ENCODE measurements around the gene PLCD1. TPM values are rescaled to one million over a fixed set of nuclear protein-coding genes. Genes with fewer than 3 reads are reported as not detected.

Gene PLCD1
- total and polyA plus RNA-seq, 8 donors: 33.3 to 54.3 (median 44.6) TPM

DNA sequence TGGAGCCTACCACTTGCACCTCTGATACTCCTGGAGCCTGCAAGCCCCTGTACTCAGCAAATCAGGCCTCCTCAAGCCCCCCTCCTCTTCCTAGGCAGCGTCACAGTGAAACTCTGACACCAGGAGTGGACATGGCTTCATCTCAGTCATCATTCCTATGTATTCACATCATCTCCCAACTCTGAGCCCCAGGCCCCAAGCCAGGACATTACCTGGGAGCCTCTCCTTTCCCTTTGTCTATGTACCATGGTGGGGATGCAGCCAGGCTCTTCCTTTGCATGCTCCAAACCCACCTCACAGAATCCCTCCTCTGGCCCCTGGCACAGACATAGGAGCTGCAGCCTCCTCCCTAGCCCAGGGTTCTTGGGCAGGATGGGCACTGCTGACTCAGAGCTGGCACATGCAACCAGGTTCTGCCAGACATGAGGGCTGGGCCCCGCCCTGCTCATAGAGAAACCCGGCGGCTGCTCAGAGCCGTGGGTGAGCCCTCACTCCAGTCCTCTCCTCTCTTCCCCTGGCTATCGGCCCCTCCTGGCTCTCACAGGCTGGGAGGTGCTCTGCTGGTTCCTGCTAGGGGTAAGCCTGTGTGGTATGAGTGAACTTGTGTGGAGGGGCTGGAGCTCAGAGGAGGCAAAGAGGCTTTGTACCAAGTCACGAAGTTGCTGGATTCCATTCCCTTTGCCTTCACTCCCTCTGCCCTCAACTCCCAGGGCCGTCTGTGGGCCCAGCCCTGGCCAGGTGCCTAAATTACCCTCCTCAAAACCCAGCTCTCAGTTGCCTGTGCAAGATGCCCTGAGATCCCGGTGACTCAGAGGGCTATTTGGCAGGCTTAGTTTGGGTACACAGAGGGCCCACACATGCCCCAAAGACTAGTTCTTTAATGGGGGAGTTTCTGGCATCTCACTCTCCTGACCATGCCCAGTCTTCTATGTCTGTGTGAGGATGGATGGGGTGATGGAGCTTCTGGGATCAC lies 1.9 kb upstream of the PLCD1 start:
- peaks cover 15 to 40% of the 10 kb centered on the region in 2 donors for H3K4me1 ChIP-seq
- peak overlapping the region; percentile 71 to 80 for H3K27ac ChIP-seq
- DNase-seq: peak in 3 of 4 donors; percentile 37 to 91 (median 89)
- no peaks in the 10 kb centered on the region for H3K9me3 ChIP-seq
- no peak overlapping the region for H3K4me3 ChIP-seq
- peaks cover 0 to 35% of the 10 kb centered on the region in 2 donors for H3K27me3 ChIP-seq
- ATAC-seq: peak; percentile 78
- TF ChIP-seq CTCF (IDR thresholded peaks at IDR 0.05): no peak
- intact Hi-C loops (cut with DNase I): no loop called here
- H3K36me3 ChIP-seq: no peaks in the 10 kb centered on the region

- Histone ChIP-seq H3K36me3 (no peaks in the 10 kb centered on the region), H3K4me1 (peaks cover 21 to 50% of the 10 kb centered on the region in 2 donors), H3K9me3 (no peaks in the 10 kb centered on the region), H3K27ac (peak overlapping the region; percentile 71 to 80), H3K4me3 (peak overlapping the region; percentile 64 to 71), H3K27me3 (peaks cover 0 to 35% of the 10 kb centered on the region in 2 donors)
- ATAC-seq (peak; percentile 29), DNase-seq (peak in 1 of 4 donors; percentile 75)
- intact Hi-C loops (cut with DNase I): no loop called here
- TF ChIP-seq CTCF (IDR thresholded peaks at IDR 0.05): no peak
Measured at GRCh38 chr3:38030126-38031021, 932 bp upstream of the PLCD1 start.

DNA sequence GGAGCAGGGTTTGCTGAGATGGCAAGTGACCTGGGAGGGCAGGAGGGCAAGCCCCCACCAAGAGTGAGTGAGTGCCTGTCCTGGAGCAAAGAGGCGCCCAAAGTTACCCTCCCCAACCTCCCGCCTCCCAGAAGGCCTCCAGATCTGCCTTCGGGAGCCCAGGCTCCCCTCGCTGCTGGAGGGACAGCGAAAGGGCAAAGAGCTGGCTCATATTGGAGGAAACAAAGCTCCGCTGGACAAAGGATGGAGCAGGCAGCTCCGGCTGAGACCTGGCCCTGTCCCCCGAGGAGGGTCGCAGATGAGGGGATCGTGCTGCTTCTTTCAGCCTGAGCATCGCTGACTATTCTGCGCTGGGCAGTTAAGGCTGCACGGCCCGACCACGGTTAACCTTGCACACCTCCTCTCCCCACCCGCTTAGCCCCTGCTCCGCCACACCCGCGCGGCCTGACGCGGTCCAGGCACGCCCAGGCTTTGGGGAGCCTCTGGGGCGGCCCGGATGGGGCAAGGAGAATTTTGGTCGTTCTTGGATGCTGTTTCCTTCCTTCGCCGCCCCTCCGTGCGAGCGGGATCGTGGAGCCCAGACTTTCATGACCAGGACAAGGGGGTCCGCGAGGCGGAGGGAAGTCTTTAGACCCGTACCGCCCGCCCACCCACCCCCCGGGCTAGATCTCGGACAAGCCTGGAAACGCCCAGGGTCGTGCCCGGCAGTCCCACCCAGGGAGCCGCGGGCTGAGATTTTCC lies 651 bp downstream of the PLCD1 start:
- H3K27ac ChIP-seq: peak overlapping the region; percentile 71 to 80
- DNase-seq (peak in 2 of 4 donors; percentile 26 to 85), ATAC-seq (no peak)
- intact Hi-C loops (cut with DNase I): no loop called here
- H3K4me3 ChIP-seq: peak overlapping the region; percentile 64 to 71
- no peaks in the 10 kb centered on the region for H3K36me3 ChIP-seq
- peaks cover 22 to 57% of the 10 kb centered on the region in 2 donors for H3K4me1 ChIP-seq
- H3K9me3 ChIP-seq: no peaks in the 10 kb centered on the region
- no peak for TF ChIP-seq CTCF (IDR thresholded peaks at IDR 0.05)
- peaks cover 0 to 35% of the 10 kb centered on the region in 2 donors for H3K27me3 ChIP-seq

GRCh38 chr3:38027466-38028465 lies 1.7 kb downstream of the PLCD1 start:
- intact Hi-C loops (cut with DNase I): no loop called here
- no peak for DNase-seq
- H3K4me1 ChIP-seq: peaks cover 26 to 67% of the 10 kb centered on the region in 2 donors
- peaks cover 0 to 35% of the 10 kb centered on the region in 2 donors for H3K27me3 ChIP-seq
- TF ChIP-seq CTCF (IDR thresholded peaks at IDR 0.05): no peak
- H3K4me3 ChIP-seq: no peak overlapping the region
- no peaks in the 10 kb centered on the region for H3K9me3 ChIP-seq
- no peak overlapping the region for H3K27ac ChIP-seq
- H3K36me3 ChIP-seq: no peaks in the 10 kb centered on the region
- ATAC-seq: no peak
